WTC11 (cell line): Measurements from ENCODE around the gene PPP1R14B. TPM values are rescaled to one million over a fixed set of nuclear protein-coding genes. Genes with fewer than 3 reads are reported as not detected.

Experiments
- ATAC-seq: fragments of 200-7000 bp; cut with Tn5 transposase; 2 replicates; pipeline ENCODE4 v1.10.0; 2021; ENCODE audit warnings: mild to moderate bottlenecking, moderate library complexity
- CTCF ChIA-PET: fragments of 300-600 bp; sonication (Branson Sonifier 250); formaldehyde crosslinking; loops from one replicate; lab custom pipeline; 2021; ENCODE audit warnings: antibody characterized with exemption; lab: Charles Lee
- POLR2A ChIA-PET: fragments of 350-600 bp; sonication (Branson Sonifier 250); formaldehyde crosslinking; loops from one replicate; lab custom pipeline; 2021; ENCODE audit warnings: antibody characterized with exemption; lab: Charles Lee
- DNase-seq: peaks from one replicate; pipeline ENCODE4 v3.0.0; 2021; ENCODE audit warnings: low spot score
- H3K27ac Mint-ChIP-seq: 2 replicates; pipeline ENCODE4 v1.8.0; 2021; ENCODE audit warnings: mixed read lengths
- H3K27me3 Mint-ChIP-seq: 2 replicates; pipeline ENCODE4 v1.8.0; 2021; ENCODE audit warnings: low read depth, mild to moderate bottlenecking, moderate library complexity, mixed read lengths
- H3K36me3 Mint-ChIP-seq: 2 replicates; pipeline ENCODE4 v1.8.0; 2021; ENCODE audit warnings: mixed read lengths
- H3K4me1 Mint-ChIP-seq: 2 replicates; pipeline ENCODE4 v1.8.0; 2022; ENCODE audit warnings: mixed read lengths
- H3K4me3 Mint-ChIP-seq: 2 replicates; pipeline ENCODE4 v1.8.0; 2021; ENCODE audit warnings: mild to moderate bottlenecking, moderate library complexity, mixed read lengths
- H3K9me3 Mint-ChIP-seq: 2 replicates; pipeline ENCODE4 v1.8.0; 2021; ENCODE audit warnings: mixed read lengths
- AFF4 ChIP-seq: sonication (generic); formaldehyde crosslinking; IDR thresholded peaks from 2 replicates; pipeline ENCODE4 v1.8.1; 2023; ENCODE audit warnings: mild to moderate bottlenecking, missing genetic modification reagents, borderline replicate concordance
- ARID4B ChIP-seq: sonication (generic); formaldehyde crosslinking; IDR thresholded peaks from 2 replicates; pipeline ENCODE4 v1.8.0; 2023; ENCODE audit warnings: missing genetic modification reagents, mild to moderate bottlenecking, borderline replicate concordance
- ATF3 ChIP-seq: sonication (generic); formaldehyde crosslinking; conservative IDR thresholded peaks from 2 replicates; pipeline ENCODE4 v1.8.1; 2022; ENCODE audit warnings: mild to moderate bottlenecking, missing genetic modification reagents
- CDX4 ChIP-seq: fragments of 250-450 bp; sonication (Bioruptor Pico); IDR thresholded peaks from 2 replicates; pipeline ENCODE4 v1.9.0; 2021; ENCODE audit warnings: moderate library complexity, mild to moderate bottlenecking, inconsistent platforms, borderline replicate concordance
- CREM ChIP-seq: sonication (generic); formaldehyde crosslinking; IDR thresholded peaks from 2 replicates; pipeline ENCODE4 v1.8.1; 2022; ENCODE audit warnings: mild to moderate bottlenecking, missing genetic modification reagents, moderate library complexity
- E2F4 ChIP-seq: sonication (generic); formaldehyde crosslinking; IDR thresholded peaks from 2 replicates; pipeline ENCODE4 v1.8.1; 2022; ENCODE audit warnings: low read depth, mild to moderate bottlenecking, moderate library complexity, missing genetic modification reagents, borderline replicate concordance
- FOXJ3 ChIP-seq: sonication (generic); formaldehyde crosslinking; IDR thresholded peaks from 2 replicates; pipeline ENCODE4 v1.9.0; 2021; ENCODE audit warnings: missing genetic modification reagents, mild to moderate bottlenecking, borderline replicate concordance
- GABPB1 ChIP-seq: sonication (generic); formaldehyde crosslinking; IDR thresholded peaks from 2 replicates; pipeline ENCODE4 v1.8.1; 2023; ENCODE audit warnings: mild to moderate bottlenecking, missing genetic modification reagents
- JAZF1 ChIP-seq: fragments of 250-450 bp; sonication (Bioruptor Pico); IDR thresholded peaks from 2 replicates; pipeline ENCODE4 v1.9.0; 2021; ENCODE audit warnings: moderate library complexity, mild to moderate bottlenecking, inconsistent platforms
- STAT6 ChIP-seq: sonication (generic); formaldehyde crosslinking; conservative IDR thresholded peaks from 2 replicates; pipeline ENCODE4 v1.8.1; 2023; ENCODE audit warnings: mild to moderate bottlenecking, low read depth, missing genetic modification reagents, moderate library complexity
- ZNF317 ChIP-seq: sonication (generic); formaldehyde crosslinking; IDR thresholded peaks from 2 replicates; pipeline ENCODE4 v1.8.1; 2023; ENCODE audit warnings: low read depth, mild to moderate bottlenecking, moderate library complexity, missing genetic modification reagents, borderline replicate concordance
- ZNF671 ChIP-seq: fragments of 250-450 bp; sonication (Bioruptor Pico); IDR thresholded peaks from 2 replicates; pipeline ENCODE4 v1.8.0; 2021; ENCODE audit warnings: mild to moderate bottlenecking
- total RNA-seq: library from RNA; stranded (reverse); gene quantifications from 3 replicates; pipeline ENCODE4 v1.2.3, GENCODE V29; 2021

PPP1R14B gene
- total RNA-seq, 1 experiment from 2014 or later: 471 TPM

- no peak for TF ChIP-seq AFF4 (CRISPR knock-in tag)
- TF ChIP-seq, all 79 proteins: peak for 0
Observed at GRCh38 chr11:64258356-64258755, 11.6 kb upstream of the PPP1R14B start (continued).

- no peak for DNase-seq
- TF ChIP-seq GABPB1 (CRISPR knock-in tag) (no peak), ZNF317 (CRISPR knock-in tag) (no peak), ZNF671 (CRISPR knock-in tag) (no peak), E2F4 (CRISPR knock-in tag) (no peak), STAT6 (CRISPR knock-in tag) (no peak), JAZF1 (CRISPR knock-in tag) (no peak), ATF3 (no peak), ARID4B (CRISPR knock-in tag) (no peak), CDX4 (no peak), FOXJ3 (CRISPR knock-in tag) (no peak), CREM (CRISPR knock-in tag) (no peak)
- TF ChIP-seq, all 79 proteins: peak for 0
- Mint-ChIP-seq H3K9me3 (no peaks in the 10 kb centered on the region), H3K27ac (no peak overlapping the region), H3K4me1 (peaks cover 13% of the 10 kb centered on the region), H3K4me3 (no peak overlapping the region), H3K36me3 (peaks cover 21% of the 10 kb centered on the region), H3K27me3 (no peaks in the 10 kb centered on the region)
- ATAC-seq: no peak
- ChIA-PET POLR2A (interaction anchor here (1.7 kb wide), 1 partner anchor 13 kb away, joined by 5 read pairs; no protein-coding TSS in a partner anchor), CTCF (no interaction called here)
Observed at GRCh38 chr11:64256300-64256699, 9.6 kb upstream of the PPP1R14B start.
